ENCODE measurements around the gene ADGB. TPM values are rescaled to one million over a fixed set of nuclear protein-coding genes. Genes with fewer than 3 reads are reported as not detected.

The ADGB gene
- total and polyA plus RNA-seq, 2 of the 13 experiments (the other 11 are each of a cell fraction or from before 2014, with no cell fraction given), result not detected

- ChIA-PET CTCF (ENCODE audit: low intra/inter-chr PET ratio, low total read pairs) (no interaction called here), POLR2A (no interaction called here)
- H3K4me1 ChIP-seq (ENCODE audit: insufficient read depth, low read length), result 0 out of 2 replicates have a peak, but pooled peaks cover 4% of the 10 kb centered on the region
- BruUV-seq (replicated peaks), result no TSS peak
- H3K4me3 ChIP-seq (replicated peaks in 1 of 3; ENCODE audit: insufficient read depth in 1 of 3, low read depth in 2 of 3, low read length in 3 of 3), result no peak overlapping the region
- WGBS (ENCODE audit: low lambda C conversion rate), result 39% methylated on average over 4 of the region's 4 CpGs
- intact Hi-C loops (cut with micrococcal nuclease; ENCODE audit: unreplicated experiment) (no loop called here), in situ Hi-C loops (cut with HindIII; ENCODE audit: extremely low pct_ligation_motif_present, low pct_unique_long_range_greater_than_20kb) (loop anchor here (25.0 kb wide), 1 partner anchor 1300 kb away; no protein-coding TSS in a partner anchor)
- FAIRE-seq (no peak), ATAC-seq (no peak), DNase-seq (ENCODE audit: low spot score) (no peak)
- H3K27ac ChIP-seq (ENCODE audit: extremely low read length, insufficient read depth, low read length), result no peak overlapping the region
- no peak overlapping the region for H2AFZ ChIP-seq (ENCODE audit: low read length)
- no peak overlapping the region for H3K9ac ChIP-seq (ENCODE audit: insufficient read depth, low read depth, low read length)
- no peak overlapping the region for H3K4me2 ChIP-seq (ENCODE audit: low read depth, low read length)
- no peaks in the 10 kb centered on the region for H3K36me3 ChIP-seq (replicated peaks in 1 of 2; ENCODE audit: control insufficient read depth in 1 of 2, insufficient read depth in 2 of 2, low read length in 2 of 2)
- H4K20me1 ChIP-seq (ENCODE audit: insufficient read depth, low read length), result no peaks in the 10 kb centered on the region
- H3K79me2 ChIP-seq (ENCODE audit: insufficient read depth, low read length), result no peaks in the 10 kb centered on the region
- H3K27me3 ChIP-seq (ENCODE audit: control insufficient read depth in 1 of 2, insufficient read depth in 2 of 2, low read length in 2 of 2), result no peaks in the 10 kb centered on the region
- no peaks in the 10 kb centered on the region for H3K9me3 ChIP-seq (ENCODE audit: low read length)
- TF ChIP-seq PATZ1 (CRISPR knock-in tag; IDR thresholded peaks at IDR 0.05) (no peak), ZNF577 (CRISPR knock-in tag; IDR thresholded peaks at IDR 0.05; ENCODE audit: borderline replicate concordance, low read depth) (no peak), ARID4A (CRISPR knock-in tag; IDR thresholded peaks at IDR 0.05; ENCODE audit: borderline replicate concordance) (no peak), JUND (CRISPR knock-in tag; IDR thresholded peaks at IDR 0.05) (no peak), GZF1 (CRISPR knock-in tag; IDR thresholded peaks at IDR 0.05) (no peak), PPARG (CRISPR knock-in tag; conservative IDR thresholded peaks at IDR 0.05) (no peak), HMG20A (CRISPR knock-in tag; IDR thresholded peaks at IDR 0.05; ENCODE audit: borderline replicate concordance) (no peak), MXI1 (IDR thresholded peaks at IDR 0.05; ENCODE audit: borderline replicate concordance, low read depth, low read length) (no peak), ZNF562 (CRISPR knock-in tag; IDR thresholded peaks at IDR 0.05; ENCODE audit: borderline replicate concordance) (no peak), ZNF598 (CRISPR knock-in tag; IDR thresholded peaks at IDR 0.05; ENCODE audit: borderline replicate concordance) (no peak), ZBTB7B (CRISPR knock-in tag; IDR thresholded peaks at IDR 0.05) (no peak), HDAC6 (IDR thresholded peaks at IDR 0.05; ENCODE audit: low read depth, low read length) (no peak), ZNF605 (CRISPR knock-in tag; IDR thresholded peaks at IDR 0.05) (no peak), REXO4 (CRISPR knock-in tag; IDR thresholded peaks at IDR 0.05; ENCODE audit: borderline replicate concordance) (no peak), ZNF207 (IDR thresholded peaks at IDR 0.05; ENCODE audit: borderline replicate concordance) (no peak), PHF8 (CRISPR knock-in tag; IDR thresholded peaks at IDR 0.05) (no peak), ZNF556 (CRISPR knock-in tag; IDR thresholded peaks at IDR 0.05; ENCODE audit: borderline replicate concordance) (no peak), ZNF101 (CRISPR knock-in tag; IDR thresholded peaks at IDR 0.05; ENCODE audit: borderline replicate concordance, low read depth) (no peak), ARID3A (IDR thresholded peaks at IDR 0.05; ENCODE audit: low read depth, low read length) (no peak)
Observed at GRCh38 chr6:146862508-146862919, 263.7 kb downstream of the ADGB start.

Data from HepG2 (cell line).